Stimulated activated CD4-positive, alpha-beta T cell treated with anti-CD3 and anti-CD28 coated beads, Interleukin-2, amount 100 ng/mL, for 4 hours (primary cell): ENCODE measurements around the gene TUBGCP2.
"Not testable (repeated sequence)": the region's sequence is repeated elsewhere in the genome, so short reads cannot be mapped to it uniquely, and the experiment has no call there.

Experiments used
- DNase-seq: peaks from one replicate; pipeline ENCODE4 v3.0.0-alpha.2; 2020; ENCODE audit warnings: low read depth

The TUBGCP2 gene

GRCh38 chr10:133324857-133325260, 16.2 kb upstream of the TUBGCP2 start:
- no peak for DNase-seq

GRCh38 chr10:133324198-133324792, 15.6 kb upstream of the TUBGCP2 start:
- peak; percentile 49 for DNase-seq

GRCh38 chr10:133322064-133322709, 13.5 kb upstream of the TUBGCP2 start:
- DNase-seq, result not testable (repeated sequence)

GRCh38 chr10:133320852-133321422, 12.3 kb upstream of the TUBGCP2 start:
- not testable (repeated sequence) for DNase-seq

- peak; percentile 29 for DNase-seq
Measured at GRCh38 chr10:133318494-133319127, 9.9 kb upstream of the TUBGCP2 start.

GRCh38 chr10:133316732-133317131, 8.1 kb upstream of the TUBGCP2 start:
- DNase-seq, result no peak

- no peak for DNase-seq
Measured at GRCh38 chr10:133316266-133316665, 7.6 kb upstream of the TUBGCP2 start.

GRCh38 chr10:133315847-133316246, 7.2 kb upstream of the TUBGCP2 start:
- DNase-seq, result no peak

GRCh38 chr10:133314911-133315310, 6.2 kb upstream of the TUBGCP2 start:
- no peak for DNase-seq

- no peak for DNase-seq
Measured at GRCh38 chr10:133313192-133313591, 4.5 kb upstream of the TUBGCP2 start.

GRCh38 chr10:133312769-133313145, 4.1 kb upstream of the TUBGCP2 start:
- DNase-seq, result no peak

- no peak for DNase-seq
Measured at GRCh38 chr10:133312016-133312768, 3.5 kb upstream of the TUBGCP2 start.

GRCh38 chr10:133311570-133311969, 2.9 kb upstream of the TUBGCP2 start:
- no peak for DNase-seq

- no peak for DNase-seq
Measured at GRCh38 chr10:133310789-133311188, 2.1 kb upstream of the TUBGCP2 start.

- no peak for DNase-seq
Measured at GRCh38 chr10:133310399-133310755, 1.7 kb upstream of the TUBGCP2 start.

- DNase-seq, result no peak
Measured at GRCh38 chr10:133309720-133310398, 1.2 kb upstream of the TUBGCP2 start.

- DNase-seq, result peak; percentile 87
Measured at GRCh38 chr10:133309100-133309719, 538 bp upstream of the TUBGCP2 start.

- DNase-seq, result peak; percentile 83
Measured at GRCh38 chr10:133307776-133308420, 774 bp downstream of the TUBGCP2 start.

- no peak for DNase-seq
Measured at GRCh38 chr10:133306941-133307379, 1.7 kb downstream of the TUBGCP2 start.

- no peak for DNase-seq
Measured at GRCh38 chr10:133306097-133306476, 2.6 kb downstream of the TUBGCP2 start.

GRCh38 chr10:133303206-133303605, 5.5 kb downstream of the TUBGCP2 start:
- DNase-seq, result no peak
